ENCODE data around the gene CENPF. TPM values are rescaled to one million over a fixed set of nuclear protein-coding genes. Genes with fewer than 3 reads are reported as not detected.

The CENPF gene
- total and polyA plus RNA-seq, 2 of the 13 experiments (the other 11 are each of a cell fraction or from before 2014, with no cell fraction given): 14.7 to 84.9 TPM

DNA sequence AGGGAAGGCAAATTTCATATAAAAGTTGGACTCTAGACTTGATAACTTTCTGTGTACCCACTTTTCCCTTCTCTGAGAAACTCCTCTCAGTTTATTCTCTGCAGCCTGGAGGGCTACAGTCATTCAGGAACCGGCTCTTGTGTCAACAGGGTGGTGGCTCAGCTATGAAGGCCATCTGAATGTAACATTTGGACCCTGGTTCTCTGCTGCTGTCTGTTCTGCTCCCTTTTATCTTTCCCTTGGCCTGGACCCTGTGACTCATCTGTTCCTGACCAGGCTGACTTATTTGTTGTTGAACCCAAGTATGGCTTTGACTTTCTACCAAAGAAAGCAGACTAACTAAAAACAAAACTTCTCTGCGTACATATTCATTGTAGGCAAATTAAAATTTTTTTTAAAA is 75.4 kb downstream of the CENPF start (continued):
- TF ChIP-seq, protein P1, sequence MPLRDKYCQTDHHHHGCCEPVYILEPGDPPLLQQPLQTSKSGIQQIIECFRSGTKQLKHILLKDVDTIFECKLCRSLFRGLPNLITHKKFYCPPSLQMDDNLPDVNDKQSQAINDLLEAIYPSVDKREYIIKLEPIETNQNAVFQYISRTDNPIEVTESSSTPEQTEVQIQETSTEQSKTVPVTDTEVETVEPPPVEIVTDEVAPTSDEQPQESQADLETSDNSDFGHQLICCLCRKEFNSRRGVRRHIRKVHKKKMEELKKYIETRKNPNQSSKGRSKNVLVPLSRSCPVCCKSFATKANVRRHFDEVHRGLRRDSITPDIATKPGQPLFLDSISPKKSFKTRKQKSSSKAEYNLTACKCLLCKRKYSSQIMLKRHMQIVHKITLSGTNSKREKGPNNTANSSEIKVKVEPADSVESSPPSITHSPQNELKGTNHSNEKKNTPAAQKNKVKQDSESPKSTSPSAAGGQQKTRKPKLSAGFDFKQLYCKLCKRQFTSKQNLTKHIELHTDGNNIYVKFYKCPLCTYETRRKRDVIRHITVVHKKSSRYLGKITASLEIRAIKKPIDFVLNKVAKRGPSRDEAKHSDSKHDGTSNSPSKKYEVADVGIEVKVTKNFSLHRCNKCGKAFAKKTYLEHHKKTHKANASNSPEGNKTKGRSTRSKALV (CRISPR knock-in tag; IDR thresholded peaks at IDR 0.05): no peak
- TF ChIP-seq ESRRA (CRISPR knock-in tag; IDR thresholded peaks at IDR 0.05; ENCODE audit: low read depth) (no peak), ZNF24 (IDR thresholded peaks at IDR 0.05) (peak; percentile 55; the same call in 1 of the 2 replicates), RFX5 (IDR thresholded peaks at IDR 0.05; ENCODE audit: low read depth, low read length) (peak; percentile 96), ZNF746 (CRISPR knock-in tag; IDR thresholded peaks at IDR 0.05) (no peak), TP53 (CRISPR knock-in tag; conservative IDR thresholded peaks at IDR 0.05) (no peak), ZC3H4 (CRISPR knock-in tag; IDR thresholded peaks at IDR 0.05; ENCODE audit: borderline replicate concordance) (no peak), TRIM24 (CRISPR knock-in tag; IDR thresholded peaks at IDR 0.05) (0 out of 2 replicates have a peak, but pooled peaks have one; percentile 86), DNMT3B (CRISPR knock-in tag; conservative IDR thresholded peaks at IDR 0.05) (no peak), ZNF205 (CRISPR knock-in tag; IDR thresholded peaks at IDR 0.05) (peak; percentile 59; the same call in 1 of the 2 replicates), MEF2D (CRISPR knock-in tag; IDR thresholded peaks at IDR 0.05) (peak; percentile 58; the same call in 1 of the 2 replicates), NFYB (CRISPR knock-in tag; IDR thresholded peaks at IDR 0.05) (0 out of 2 replicates have a peak, but pooled peaks have one; percentile 14), PHF5A (CRISPR knock-in tag; IDR thresholded peaks at IDR 0.05; ENCODE audit: low read depth, unreplicated experiment) (no peak), POGZ (CRISPR knock-in tag; IDR thresholded peaks at IDR 0.05) (peak; percentile 92), ZNF652 (CRISPR knock-in tag; IDR thresholded peaks at IDR 0.05; ENCODE audit: borderline replicate concordance, low read depth) (no peak), ZNF451 (CRISPR knock-in tag; IDR thresholded peaks at IDR 0.05) (no peak), GLI4 (CRISPR knock-in tag; IDR thresholded peaks at IDR 0.05; ENCODE audit: borderline replicate concordance) (no peak), HCFC1 (IDR thresholded peaks at IDR 0.05; ENCODE audit: low read depth, low read length) (no peak), ZFP36L1 (CRISPR knock-in tag; IDR thresholded peaks at IDR 0.05) (no peak), PLRG1 (conservative IDR thresholded peaks at IDR 0.05) (no peak), ZNF441 (CRISPR knock-in tag; IDR thresholded peaks at IDR 0.05; ENCODE audit: borderline replicate concordance) (peak; percentile 56; the same call in 1 of the 2 replicates), ZNF780A (CRISPR knock-in tag; IDR thresholded peaks at IDR 0.05) (no peak)
- TF ChIP-seq, protein P2, sequence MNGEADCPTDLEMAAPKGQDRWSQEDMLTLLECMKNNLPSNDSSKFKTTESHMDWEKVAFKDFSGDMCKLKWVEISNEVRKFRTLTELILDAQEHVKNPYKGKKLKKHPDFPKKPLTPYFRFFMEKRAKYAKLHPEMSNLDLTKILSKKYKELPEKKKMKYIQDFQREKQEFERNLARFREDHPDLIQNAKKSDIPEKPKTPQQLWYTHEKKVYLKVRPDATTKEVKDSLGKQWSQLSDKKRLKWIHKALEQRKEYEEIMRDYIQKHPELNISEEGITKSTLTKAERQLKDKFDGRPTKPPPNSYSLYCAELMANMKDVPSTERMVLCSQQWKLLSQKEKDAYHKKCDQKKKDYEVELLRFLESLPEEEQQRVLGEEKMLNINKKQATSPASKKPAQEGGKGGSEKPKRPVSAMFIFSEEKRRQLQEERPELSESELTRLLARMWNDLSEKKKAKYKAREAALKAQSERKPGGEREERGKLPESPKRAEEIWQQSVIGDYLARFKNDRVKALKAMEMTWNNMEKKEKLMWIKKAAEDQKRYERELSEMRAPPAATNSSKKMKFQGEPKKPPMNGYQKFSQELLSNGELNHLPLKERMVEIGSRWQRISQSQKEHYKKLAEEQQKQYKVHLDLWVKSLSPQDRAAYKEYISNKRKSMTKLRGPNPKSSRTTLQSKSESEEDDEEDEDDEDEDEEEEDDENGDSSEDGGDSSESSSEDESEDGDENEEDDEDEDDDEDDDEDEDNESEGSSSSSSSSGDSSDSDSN (CRISPR knock-in tag; IDR thresholded peaks at IDR 0.05): no peak
- TF ChIP-seq, protein P3, sequence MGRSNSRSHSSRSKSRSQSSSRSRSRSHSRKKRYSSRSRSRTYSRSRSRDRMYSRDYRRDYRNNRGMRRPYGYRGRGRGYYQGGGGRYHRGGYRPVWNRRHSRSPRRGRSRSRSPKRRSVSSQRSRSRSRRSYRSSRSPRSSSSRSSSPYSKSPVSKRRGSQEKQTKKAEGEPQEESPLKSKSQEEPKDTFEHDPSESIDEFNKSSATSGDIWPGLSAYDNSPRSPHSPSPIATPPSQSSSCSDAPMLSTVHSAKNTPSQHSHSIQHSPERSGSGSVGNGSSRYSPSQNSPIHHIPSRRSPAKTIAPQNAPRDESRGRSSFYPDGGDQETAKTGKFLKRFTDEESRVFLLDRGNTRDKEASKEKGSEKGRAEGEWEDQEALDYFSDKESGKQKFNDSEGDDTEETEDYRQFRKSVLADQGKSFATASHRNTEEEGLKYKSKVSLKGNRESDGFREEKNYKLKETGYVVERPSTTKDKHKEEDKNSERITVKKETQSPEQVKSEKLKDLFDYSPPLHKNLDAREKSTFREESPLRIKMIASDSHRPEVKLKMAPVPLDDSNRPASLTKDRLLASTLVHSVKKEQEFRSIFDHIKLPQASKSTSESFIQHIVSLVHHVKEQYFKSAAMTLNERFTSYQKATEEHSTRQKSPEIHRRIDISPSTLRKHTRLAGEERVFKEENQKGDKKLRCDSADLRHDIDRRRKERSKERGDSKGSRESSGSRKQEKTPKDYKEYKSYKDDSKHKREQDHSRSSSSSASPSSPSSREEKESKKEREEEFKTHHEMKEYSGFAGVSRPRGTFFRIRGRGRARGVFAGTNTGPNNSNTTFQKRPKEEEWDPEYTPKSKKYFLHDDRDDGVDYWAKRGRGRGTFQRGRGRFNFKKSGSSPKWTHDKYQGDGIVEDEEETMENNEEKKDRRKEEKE (IDR thresholded peaks at IDR 0.05): no peak
- TF ChIP-seq, protein P4, sequence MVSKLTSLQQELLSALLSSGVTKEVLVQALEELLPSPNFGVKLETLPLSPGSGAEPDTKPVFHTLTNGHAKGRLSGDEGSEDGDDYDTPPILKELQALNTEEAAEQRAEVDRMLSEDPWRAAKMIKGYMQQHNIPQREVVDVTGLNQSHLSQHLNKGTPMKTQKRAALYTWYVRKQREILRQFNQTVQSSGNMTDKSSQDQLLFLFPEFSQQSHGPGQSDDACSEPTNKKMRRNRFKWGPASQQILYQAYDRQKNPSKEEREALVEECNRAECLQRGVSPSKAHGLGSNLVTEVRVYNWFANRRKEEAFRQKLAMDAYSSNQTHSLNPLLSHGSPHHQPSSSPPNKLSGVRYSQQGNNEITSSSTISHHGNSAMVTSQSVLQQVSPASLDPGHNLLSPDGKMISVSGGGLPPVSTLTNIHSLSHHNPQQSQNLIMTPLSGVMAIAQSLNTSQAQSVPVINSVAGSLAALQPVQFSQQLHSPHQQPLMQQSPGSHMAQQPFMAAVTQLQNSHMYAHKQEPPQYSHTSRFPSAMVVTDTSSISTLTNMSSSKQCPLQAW (CRISPR knock-in tag; IDR thresholded peaks at IDR 0.05): peak; percentile 60
